GM12873 (cell line): Measurements from ENCODE around the gene XYLB.

Experiments used
- CTCF ChIP-seq: IDR thresholded peaks from 2 replicates; pipeline ENCODE4 v1.5.1; 2012; ENCODE audit warnings: low read depth, mild to moderate bottlenecking, moderate library complexity, low read length, control low read depth; ENCODE audit not compliant: insufficient read depth; ENCODE audit errors: missing control alignments

XYLB gene

DNA sequence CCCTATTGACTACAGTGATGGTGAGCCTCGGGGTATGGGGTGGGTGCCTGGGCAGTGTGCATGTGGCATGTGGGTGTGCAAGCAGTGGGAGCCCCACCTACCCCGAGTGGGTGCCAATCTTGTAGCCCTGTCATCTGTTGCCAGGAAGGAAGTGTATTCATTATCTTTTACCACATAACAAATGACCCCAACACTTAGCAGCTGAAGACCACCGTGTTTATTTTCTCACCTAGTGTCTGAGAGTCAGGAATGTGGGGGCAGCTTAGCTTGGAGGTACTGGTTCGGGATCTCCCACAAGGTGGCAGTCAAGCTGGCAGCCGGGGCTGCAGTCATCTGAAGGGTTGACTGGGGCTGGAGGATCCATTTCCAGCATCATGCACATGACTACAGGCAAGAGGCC, 21.7 kb downstream of the XYLB start:
- TF ChIP-seq CTCF: no peak

DNA sequence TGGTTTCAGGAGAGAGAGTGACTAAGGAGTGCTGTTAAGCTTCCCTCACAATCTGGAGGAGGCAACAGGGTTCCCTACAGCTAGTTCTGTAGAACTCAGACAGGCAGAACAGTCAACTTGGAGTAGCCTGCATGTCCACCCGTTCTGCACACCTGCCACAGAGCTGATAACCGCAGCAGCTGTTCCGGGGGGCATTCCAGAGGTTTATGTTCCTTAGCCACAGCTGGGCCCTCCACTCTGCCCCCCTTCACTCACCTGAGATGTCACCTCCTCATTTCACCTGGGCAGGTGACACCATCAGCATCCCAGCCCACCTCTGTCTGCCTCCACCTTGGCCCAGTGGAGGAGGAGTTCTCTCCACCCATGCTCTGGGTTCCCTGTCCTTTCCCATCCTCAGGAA, 22.6 kb downstream of the XYLB start:
- TF ChIP-seq CTCF: no peak

DNA sequence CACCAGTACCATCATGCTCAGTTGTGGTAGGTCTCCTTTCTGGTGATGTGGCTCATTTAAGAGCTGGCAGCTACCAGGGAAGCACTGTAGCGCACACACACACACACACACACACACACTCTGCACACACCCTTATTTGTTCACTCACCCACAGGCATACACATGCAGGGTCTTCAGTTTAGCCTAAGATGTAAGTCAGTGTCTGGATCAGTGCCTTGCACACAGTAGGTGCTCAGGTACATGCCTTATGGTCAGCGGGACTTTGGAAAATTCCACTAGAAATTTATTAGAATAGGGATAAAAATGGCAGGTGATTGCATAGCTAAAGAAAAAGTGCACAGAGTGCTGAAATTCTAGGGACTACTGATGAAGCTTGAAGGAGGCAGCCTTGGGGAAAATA, 23.6 kb downstream of the XYLB start:
- no peak for TF ChIP-seq CTCF

DNA sequence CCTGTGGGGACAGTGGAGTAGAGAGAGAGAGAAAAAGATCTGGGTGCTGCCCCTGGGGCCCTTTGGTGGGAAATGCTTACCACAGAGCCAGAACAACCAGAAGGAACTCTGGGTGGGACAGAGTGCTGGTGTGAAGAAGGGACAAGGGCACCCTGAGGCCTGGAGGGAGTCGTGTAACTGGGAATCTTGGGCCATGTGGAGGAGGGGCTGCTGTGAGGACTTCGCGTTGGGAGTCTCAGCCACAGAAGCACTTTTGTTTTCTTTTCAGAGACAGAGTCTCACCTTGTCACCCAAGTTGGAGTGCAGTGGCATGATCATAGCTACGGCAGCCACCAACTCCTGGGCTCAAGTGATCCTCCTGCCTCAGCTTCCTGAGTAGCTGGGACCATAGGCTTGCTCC, 24.3 kb downstream of the XYLB start:
- no peak for TF ChIP-seq CTCF

- TF ChIP-seq CTCF: no peak
These were observed 25.1 kb downstream of the XYLB start for GRCh38 chr3:38371541-38372213.

GRCh38 chr3:38372214-38372601, 25.6 kb downstream of the XYLB start:
- no peak for TF ChIP-seq CTCF

DNA sequence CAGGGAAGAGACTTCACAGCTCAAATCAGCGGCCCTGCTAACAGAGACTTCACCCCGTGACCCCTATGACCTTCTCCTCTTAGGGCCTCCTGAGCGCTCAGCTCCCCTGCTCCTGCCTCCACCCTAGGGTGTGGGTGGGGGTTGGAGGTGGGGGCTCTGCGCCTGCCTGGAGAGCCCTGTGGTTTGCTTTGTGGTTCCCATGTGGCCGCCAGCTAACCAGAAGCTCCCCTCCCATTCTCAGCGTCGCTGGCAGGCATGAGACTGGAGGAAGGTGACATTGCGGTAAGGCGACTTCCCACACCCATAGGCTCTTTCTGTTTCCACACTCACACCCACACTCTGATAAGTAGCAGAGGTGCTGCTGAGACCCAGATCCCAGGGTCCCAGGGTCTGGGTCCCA, 27.6 kb downstream of the XYLB start:
- no peak for TF ChIP-seq CTCF
